Kidney (tissue), 14 donors: ENCODE results near the gene SUCLG1. TPM values are rescaled to one million over a fixed set of nuclear protein-coding genes. Genes with fewer than 3 reads are reported as not detected.
A peak's percentile ranks its signal among the peaks of the same experiment; 100 is the strongest.

Experiments used
- DNase-seq, 5 donors: peaks; one replicate each; pipeline ENCODE4 v3.0.0-alpha.2; 2013 to 2020
- FAIRE-seq: peaks from 2 replicates; lab custom pipeline; 2012; peaks lifted over from hg19 to GRCh38; lab: Jason Lieb, UNC
- H3K27ac ChIP-seq, 2 donors: one replicate each; pipeline ENCODE4 v1.7.0; 2013; ENCODE audit warnings: low read depth in 2 of 2, low read length in 2 of 2, inconsistent platforms in 1 of 2
- H3K27me3 ChIP-seq: one replicate; pipeline ENCODE4 v1.7.1; 2013; ENCODE audit warnings: low read length, inconsistent platforms; ENCODE audit not compliant: control insufficient read depth, insufficient read depth
- H3K36me3 ChIP-seq, 3 donors: one replicate each; pipeline versions ENCODE4 v1.7.0 to v1.7.1; 2013; ENCODE audit warnings: low read length in 3 of 3, control low read depth in 1 of 3, inconsistent platforms in 1 of 3; ENCODE audit not compliant: insufficient read depth in 3 of 3, control insufficient read depth in 2 of 3
- H3K4me1 ChIP-seq, 3 donors: one replicate each; pipeline versions ENCODE4 v1.7.0 to v1.7.1; 2013; ENCODE audit warnings: low read length in 3 of 3, inconsistent platforms in 1 of 3, low read depth in 1 of 3; ENCODE audit not compliant: control insufficient read depth in 2 of 3, insufficient read depth in 2 of 3
- H3K4me3 ChIP-seq, 3 donors: one replicate each; pipeline versions ENCODE4 v1.7.0 to v1.8.1; 2013; ENCODE audit warnings: low read length in 3 of 3, control low read depth in 1 of 3, inconsistent platforms in 1 of 3
- H3K9ac ChIP-seq, 3 donors: one replicate each; pipeline versions ENCODE4 v1.7.0 to v1.7.1; 2013; ENCODE audit warnings: low read length in 3 of 3, control low read depth in 1 of 3, inconsistent platforms in 1 of 3
- H3K9me3 ChIP-seq, 3 donors: one replicate each; pipeline versions ENCODE4 v1.7.0 to v1.7.1; 2013; ENCODE audit warnings: low read length in 3 of 3, control low read depth in 1 of 3, inconsistent platforms in 1 of 3; ENCODE audit not compliant: control insufficient read depth in 2 of 3, insufficient read depth in 1 of 3
- intact Hi-C: fragments of 100-400 bp; cut with DNase I; formaldehyde crosslinking; loops from one replicate; pipeline ENCODE4 v1.11.1; 2022
- polyA plus RNA-seq: library from polyadenylated mRNA; stranded (reverse); fragments of 350-450 nt; fragmentation: Illumina TruSeq; extraction: RNeasy Lipid Tissue Mini Kit (QIAGEN cat#74804); gene quantifications from one replicate; pipeline ENCODE4 v1.2.3, GENCODE V29; 2014; ENCODE audit warnings: low read depth, low replicate concordance; ENCODE audit not compliant: insufficient read depth
- total RNA-seq: library from RNA; stranded (reverse); fragmentation: NEBNext Ultra II Directional; extraction: Animal tissue kit (Norgen Biotek cat#: 25700); gene quantifications from one replicate; pipeline ENCODE4 v1.2.1, GENCODE V29; 2021
- TF ChIP-seq, protein P1 (sequence below): IDR thresholded peaks from 3 replicates; pipeline ENCODE4 v1.5.1; 2012; ENCODE audit warnings: mild to moderate bottlenecking, moderate library complexity, borderline replicate concordance; ENCODE audit not compliant: insufficient read depth; ENCODE audit errors: extremely low read depth
- donor health status: control.
- donor health status: control.
- donor health status: control.
- donor health status: control.
- donor health status: control.
- donor health status: DM: yes; HTN: yes; CAD: no.
- donor health status: Normal renal cell carcinoma (clear cell type).

Gene SUCLG1
- total and polyA plus RNA-seq, 2 donors from 2014 or later: 89.6 to 789 TPM

DNA sequence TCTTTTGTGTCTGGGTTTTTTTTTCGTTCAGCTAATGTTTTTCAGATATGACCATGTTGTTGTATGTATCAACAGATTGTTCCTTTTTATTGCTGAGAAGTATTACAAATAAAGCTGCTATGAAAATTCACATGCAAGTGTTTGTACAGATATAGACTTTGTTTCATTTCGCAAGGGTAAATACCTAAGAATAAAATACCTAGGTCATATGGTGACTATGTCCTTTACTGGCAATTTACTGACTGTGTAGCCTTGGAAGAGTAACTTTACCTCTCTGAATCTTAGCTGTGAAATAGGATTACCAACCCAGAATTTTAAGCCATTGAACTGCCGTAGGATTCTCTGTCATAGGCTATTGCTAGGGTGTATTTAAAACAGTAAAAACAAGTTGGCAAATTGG lies 38.2 kb upstream of the SUCLG1 start:
- H3K36me3 ChIP-seq: no peaks in the 10 kb centered on the region
- DNase-seq: no peak
- no peak overlapping the region for H3K27ac ChIP-seq
- FAIRE-seq: no peak
- H3K9ac ChIP-seq: no peak overlapping the region
- intact Hi-C loops: loop anchor here (10.0 kb wide), 1 partner anchor 388 kb away; the partner anchor contains the start of gene TRABD2A
- no peak overlapping the region for H3K4me3 ChIP-seq
- TF ChIP-seq, protein P1, sequence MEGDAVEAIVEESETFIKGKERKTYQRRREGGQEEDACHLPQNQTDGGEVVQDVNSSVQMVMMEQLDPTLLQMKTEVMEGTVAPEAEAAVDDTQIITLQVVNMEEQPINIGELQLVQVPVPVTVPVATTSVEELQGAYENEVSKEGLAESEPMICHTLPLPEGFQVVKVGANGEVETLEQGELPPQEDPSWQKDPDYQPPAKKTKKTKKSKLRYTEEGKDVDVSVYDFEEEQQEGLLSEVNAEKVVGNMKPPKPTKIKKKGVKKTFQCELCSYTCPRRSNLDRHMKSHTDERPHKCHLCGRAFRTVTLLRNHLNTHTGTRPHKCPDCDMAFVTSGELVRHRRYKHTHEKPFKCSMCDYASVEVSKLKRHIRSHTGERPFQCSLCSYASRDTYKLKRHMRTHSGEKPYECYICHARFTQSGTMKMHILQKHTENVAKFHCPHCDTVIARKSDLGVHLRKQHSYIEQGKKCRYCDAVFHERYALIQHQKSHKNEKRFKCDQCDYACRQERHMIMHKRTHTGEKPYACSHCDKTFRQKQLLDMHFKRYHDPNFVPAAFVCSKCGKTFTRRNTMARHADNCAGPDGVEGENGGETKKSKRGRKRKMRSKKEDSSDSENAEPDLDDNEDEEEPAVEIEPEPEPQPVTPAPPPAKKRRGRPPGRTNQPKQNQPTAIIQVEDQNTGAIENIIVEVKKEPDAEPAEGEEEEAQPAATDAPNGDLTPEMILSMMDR: no peak
- H3K27me3 ChIP-seq: no peaks in the 10 kb centered on the region
- no peaks in the 10 kb centered on the region for H3K9me3 ChIP-seq
- peaks cover 0 to 3% (median 0%) of the 10 kb centered on the region in 3 donors for H3K4me1 ChIP-seq

DNA sequence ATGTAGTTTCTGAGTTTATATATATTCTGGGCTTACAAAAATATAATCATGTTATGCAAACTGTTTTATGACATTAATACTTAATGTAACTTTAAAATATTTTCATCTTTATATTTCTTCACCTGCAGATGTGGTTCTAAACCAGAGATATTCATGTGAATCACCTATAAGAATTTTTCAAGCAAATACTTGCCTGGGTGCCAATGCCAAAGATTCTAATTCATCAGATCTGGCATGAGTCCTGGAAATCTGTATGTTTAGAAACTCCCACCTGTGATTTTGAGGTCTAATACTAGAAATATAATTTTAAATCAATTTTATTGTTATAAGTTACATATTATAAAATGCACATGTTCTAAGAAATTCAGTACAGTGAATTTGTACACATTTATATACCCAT lies 37.3 kb upstream of the SUCLG1 start:
- DNase-seq: no peak
- Histone ChIP-seq H3K9ac (no peak overlapping the region), H3K4me3 (no peak overlapping the region), H3K36me3 (no peaks in the 10 kb centered on the region), H3K4me1 (peaks cover 0 to 6% (median 0%) of the 10 kb centered on the region in 3 donors), H3K27me3 (no peaks in the 10 kb centered on the region), H3K9me3 (no peaks in the 10 kb centered on the region), H3K27ac (no peak overlapping the region)
- no peak for FAIRE-seq
- TF ChIP-seq, protein P1: no peak
- intact Hi-C loops: loop anchor here (10.0 kb wide), 1 partner anchor 388 kb away; the partner anchor contains the start of gene TRABD2A

DNA sequence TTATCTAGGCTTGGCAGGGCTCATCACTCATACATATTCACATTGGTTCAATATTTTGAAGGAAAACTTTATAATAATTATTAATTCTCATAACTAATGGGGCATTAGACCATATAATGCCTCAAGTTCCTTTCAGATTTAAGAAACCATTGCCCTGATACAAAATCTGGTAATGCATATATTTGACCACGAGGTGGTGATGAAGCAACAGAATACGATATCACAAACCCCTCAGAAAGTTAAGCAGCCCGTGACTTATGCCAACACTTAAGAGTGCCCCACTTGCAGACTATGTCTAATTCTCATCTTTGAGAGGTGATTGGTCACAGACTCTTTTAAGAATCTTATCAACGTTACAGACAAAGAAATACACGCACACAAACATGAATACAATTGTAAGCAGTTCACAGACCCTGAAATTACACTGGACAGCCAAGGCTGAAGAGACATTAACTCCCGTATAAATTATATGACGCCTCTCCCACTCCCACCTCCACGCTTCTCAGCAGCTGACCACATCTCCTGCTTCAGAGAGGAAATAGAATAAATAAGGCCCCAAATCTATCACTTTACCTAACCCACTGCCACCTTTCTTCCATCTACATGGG lies 36.6 kb upstream of the SUCLG1 start:
- Histone ChIP-seq H3K36me3 (no peaks in the 10 kb centered on the region), H3K27me3 (no peaks in the 10 kb centered on the region), H3K4me3 (no peak overlapping the region), H3K27ac (no peak overlapping the region), H3K9me3 (no peaks in the 10 kb centered on the region), H3K4me1 (peaks cover 0 to 9% (median 0%) of the 10 kb centered on the region in 3 donors), H3K9ac (no peak overlapping the region)
- DNase-seq (peak in 3 of 5 donors; percentile 29 to 85 (median 83)), FAIRE-seq (peak; percentile 92)
- TF ChIP-seq, protein P1: peak; percentile 62
- intact Hi-C loops: loop anchor here (10.0 kb wide), 1 partner anchor 389 kb away; the partner anchor contains the start of gene TRABD2A
